ENCODE data around the gene MINPP1.

Gene MINPP1

GRCh38 chr10:87598700-87599099 lies 94.0 kb downstream of the MINPP1 start:
- Histone ChIP-seq H3K27ac (ENCODE audit: low read depth, low read length) (no peak overlapping the region), H3K4me3 (ENCODE audit: low read length) (no peak overlapping the region), H3K79me2 (ENCODE audit: control insufficient read depth, low read length) (no peaks in the 10 kb centered on the region), H3K4me1 (ENCODE audit: control insufficient read depth, low read length) (no peaks in the 10 kb centered on the region), H3F3A (ENCODE audit: control insufficient read depth, insufficient read depth) (no peaks in the 10 kb centered on the region), H3K36me3 (ENCODE audit: control insufficient read depth, low read length) (no peaks in the 10 kb centered on the region), H3K27me3 (ENCODE audit: control insufficient read depth, low read length) (no peaks in the 10 kb centered on the region), H4K20me1 (ENCODE audit: control insufficient read depth, insufficient read depth, low read depth, low read length) (no peaks in the 10 kb centered on the region), H3K9me2 (replicated peaks; ENCODE audit: control insufficient read depth, low read length) (no peaks in the 10 kb centered on the region), H3K4me2 (ENCODE audit: low read length) (no peak overlapping the region), H3K9me3 (ENCODE audit: control insufficient read depth, insufficient read depth, low read length) (no peaks in the 10 kb centered on the region)
- TF ChIP-seq CTCF (IDR thresholded peaks at IDR 0.05; ENCODE audit: low read depth, low read length, poor library complexity, severe bottlenecking) (no peak), EZH2phosphoT487 (IDR thresholded peaks at IDR 0.05; ENCODE audit: borderline replicate concordance, low read length) (no peak)

- Histone ChIP-seq H3F3A (ENCODE audit: control insufficient read depth, insufficient read depth) (no peaks in the 10 kb centered on the region), H3K79me2 (ENCODE audit: control insufficient read depth, low read length) (no peaks in the 10 kb centered on the region), H3K4me2 (ENCODE audit: low read length) (no peak overlapping the region), H3K9me2 (replicated peaks; ENCODE audit: control insufficient read depth, low read length) (no peaks in the 10 kb centered on the region), H3K4me3 (ENCODE audit: low read length) (no peak overlapping the region), H3K36me3 (ENCODE audit: control insufficient read depth, low read length) (no peaks in the 10 kb centered on the region), H3K27ac (ENCODE audit: low read depth, low read length) (no peak overlapping the region), H3K9me3 (ENCODE audit: control insufficient read depth, insufficient read depth, low read length) (no peaks in the 10 kb centered on the region), H4K20me1 (ENCODE audit: control insufficient read depth, insufficient read depth, low read depth, low read length) (no peaks in the 10 kb centered on the region), H3K4me1 (ENCODE audit: control insufficient read depth, low read length) (no peaks in the 10 kb centered on the region), H3K27me3 (ENCODE audit: control insufficient read depth, low read length) (no peaks in the 10 kb centered on the region)
- TF ChIP-seq EZH2phosphoT487 (IDR thresholded peaks at IDR 0.05; ENCODE audit: borderline replicate concordance, low read length) (no peak), CTCF (IDR thresholded peaks at IDR 0.05; ENCODE audit: low read depth, low read length, poor library complexity, severe bottlenecking) (no peak)
These were observed 95.9 kb downstream of the MINPP1 start for GRCh38 chr10:87600581-87600980.
